HepG2 (cell line): ENCODE results near the gene BEST2. TPM values are rescaled to one million over a fixed set of nuclear protein-coding genes. Genes with fewer than 3 reads are reported as not detected.

ENCODE experiments used
- ARID2 ChIP-seq: sonication (generic); formaldehyde crosslinking; IDR thresholded peaks from 2 replicates; pipeline ENCODE4 v1.8.1; 2022; ENCODE audit warnings: mild to moderate bottlenecking, missing genetic modification reagents, borderline replicate concordance
- ATF1 ChIP-seq: IDR thresholded peaks from 2 replicates; pipeline ENCODE4 v1.6.1; 2016; ENCODE audit warnings: mild to moderate bottlenecking, control low read depth
- ATF2 ChIP-seq: sonication (generic); formaldehyde crosslinking; IDR thresholded peaks from 2 replicates; pipeline ENCODE4 v1.4.0; 2020; ENCODE audit warnings: missing genetic modification reagents
- ATF6 ChIP-seq: sonication (generic); formaldehyde crosslinking; conservative IDR thresholded peaks from 2 replicates; pipeline ENCODE4 v1.4.0; 2020; ENCODE audit warnings: missing genetic modification reagents
- DPF2 ChIP-seq: sonication (generic); formaldehyde crosslinking; IDR thresholded peaks from 2 replicates; pipeline ENCODE4 v1.4.0; 2020; ENCODE audit warnings: mild to moderate bottlenecking, low read depth, missing genetic modification reagents, borderline replicate concordance
- HDAC2 ChIP-seq: sonication (generic); formaldehyde crosslinking; IDR thresholded peaks from 2 replicates; pipeline ENCODE4 v1.4.0; 2020; ENCODE audit warnings: missing genetic modification reagents
- HMGXB4 ChIP-seq, 2 experiments: sonication (generic) in 1 of 2; formaldehyde crosslinking in 1 of 2; IDR thresholded peaks; 2 replicates each; pipeline versions ENCODE4 v1.4.0 to v1.6.1; 2018 to 2020; ENCODE audit warnings: missing genetic modification reagents in 2 of 2, borderline replicate concordance in 1 of 2, low read depth in 1 of 2, mild to moderate bottlenecking in 1 of 2, missing biosample characterization in 1 of 2
- HNRNPK ChIP-seq: fragments of 200-400 bp; formaldehyde crosslinking; IDR thresholded peaks from 2 replicates; pipeline ENCODE4 v1.6.1; 2018; ENCODE audit warnings: low read length, low read depth, moderate library complexity, mild to moderate bottlenecking; ENCODE audit not compliant: poor library complexity, severe bottlenecking
- NPAS2 ChIP-seq: sonication (generic); formaldehyde crosslinking; IDR thresholded peaks from 2 replicates; pipeline ENCODE4 v1.8.0; 2022; ENCODE audit warnings: mild to moderate bottlenecking, missing genetic modification reagents, borderline replicate concordance
- NR2C2 ChIP-seq: sonication (generic); formaldehyde crosslinking; IDR thresholded peaks from 2 replicates; pipeline ENCODE4 v1.4.0; 2020; ENCODE audit warnings: missing genetic modification reagents, mild to moderate bottlenecking, moderate library complexity, borderline replicate concordance
- PHF21A ChIP-seq: sonication (generic); formaldehyde crosslinking; IDR thresholded peaks from 2 replicates; pipeline ENCODE4 v1.5.0; 2020; ENCODE audit warnings: mild to moderate bottlenecking, missing genetic modification reagents
- RARA ChIP-seq: IDR thresholded peaks from 2 replicates; pipeline ENCODE4 v1.6.1; 2016; ENCODE audit warnings: missing genetic modification reagents, missing compliant biosample characterization
- SPEN ChIP-seq: sonication (generic); formaldehyde crosslinking; IDR thresholded peaks from 2 replicates; pipeline ENCODE4 v1.5.1; 2020; ENCODE audit warnings: low read depth, mild to moderate bottlenecking, missing genetic modification reagents
- THAP9 ChIP-seq: sonication (generic); formaldehyde crosslinking; IDR thresholded peaks from 2 replicates; pipeline ENCODE4; 2020; ENCODE audit warnings: missing genetic modification reagents, mild to moderate bottlenecking, borderline replicate concordance
- ZBTB38 ChIP-seq: sonication (generic); formaldehyde crosslinking; IDR thresholded peaks from 2 replicates; pipeline ENCODE4 v1.5.1; 2020; ENCODE audit warnings: mild to moderate bottlenecking, missing genetic modification reagents
- ZFP62 ChIP-seq: sonication (generic); formaldehyde crosslinking; IDR thresholded peaks from 2 replicates; pipeline ENCODE4 v1.4.0; 2020; ENCODE audit warnings: missing genetic modification reagents
- ZFX ChIP-seq: sonication (generic); formaldehyde crosslinking; IDR thresholded peaks from 2 replicates; pipeline ENCODE4 v1.4.0; 2020; ENCODE audit warnings: mild to moderate bottlenecking, low read depth, missing genetic modification reagents, moderate library complexity
- ZNF354B ChIP-seq: sonication (generic); formaldehyde crosslinking; IDR thresholded peaks from 2 replicates; pipeline ENCODE4 v1.8.0; 2022; ENCODE audit warnings: mild to moderate bottlenecking, missing genetic modification reagents
- ZNF777 ChIP-seq: sonication (generic); formaldehyde crosslinking; IDR thresholded peaks from 2 replicates; pipeline ENCODE4 v1.4.0; 2020; ENCODE audit warnings: missing genetic modification reagents
- ZNF792 ChIP-seq: IDR thresholded peaks from 2 replicates; pipeline ENCODE4 v1.6.1; 2016
- ZSCAN30 ChIP-seq: sonication (generic); formaldehyde crosslinking; IDR thresholded peaks from 2 replicates; pipeline ENCODE4 v1.5.0; 2020; ENCODE audit warnings: mild to moderate bottlenecking, missing genetic modification reagents
- polyA plus RNA-seq, 8 experiments: library from polyadenylated mRNA; depleted of rRNA in 3 of 8; stranded (reverse) in 7 of 8; unstranded in 1 of 8; fragments of >200 nt; fragmentation: Illumina TruSeq in 4 of 8; extraction: Trizol in 4 of 8; gene quantifications; 2 replicates each; pipeline versions ENCODE4 v1.2.1 to v1.2.3, GENCODE V29; 2011 to 2016; ENCODE audit warnings: low read depth in 4 of 8, missing spikeins in 1 of 8, mixed read lengths in 1 of 8; ENCODE audit not compliant: insufficient read depth in 1 of 8
- total RNA-seq, 5 experiments: library from RNA; depleted of rRNA; stranded (reverse); fragments of >200 nt; fragmentation: Illumina TruSeq; extraction: Trizol; gene quantifications; 2 replicates each; pipeline ENCODE4 v1.2.3, GENCODE V29; 2016; ENCODE audit warnings: low read depth in 1 of 5

Gene BEST2
- total and polyA plus RNA-seq, 2 of the 13 experiments (the other 11 are each of a cell fraction or from before 2014, with no cell fraction given): not detected

- TF ChIP-seq THAP9 (peak; percentile 3; the same call in 1 of the 2 replicates), ATF6 (0 out of 2 replicates have a peak, but pooled peaks have one; percentile 39), DPF2 (CRISPR knock-in tag) (no peak), HMGXB4 (CRISPR knock-in tag; IDR thresholded peaks at IDR 0.05; ENCODE audit: borderline replicate concordance in 1 of 2, low read depth in 1 of 2) (peak in 1 of 2 experiments; percentile 12; a peak in 1 of 4 replicates), NPAS2 (CRISPR knock-in tag) (no peak), PHF21A (CRISPR knock-in tag) (no peak), RARA (CRISPR knock-in tag) (no peak), ARID2 (no peak), ZNF777 (no peak), NR2C2 (CRISPR knock-in tag) (no peak), HNRNPK (no peak), ZNF792 (CRISPR knock-in tag) (0 out of 2 replicates have a peak, but pooled peaks have one; percentile 26), HDAC2 (CRISPR knock-in tag) (no peak), ATF2 (CRISPR knock-in tag) (no peak), ZFX (peak; percentile 39), ZBTB38 (CRISPR knock-in tag) (peak; percentile 71; the same call in 1 of the 2 replicates), SPEN (0 out of 2 replicates have a peak, but pooled peaks have one; percentile 45), ZFP62 (CRISPR knock-in tag) (no peak), ZSCAN30 (no peak), ZNF354B (no peak), ATF1 (no peak)
These were observed 30.5 kb upstream of the BEST2 start (continued) for GRCh38 chr19:12720851-12721655.
